Trophoblast cell (in vitro differentiated cells and primary cell): ENCODE data around the gene HOMEZ.
"Not testable (repeated sequence)": the region's sequence is repeated elsewhere in the genome, so short reads cannot be mapped to it uniquely, and the experiment has no call there.

ENCODE experiments used
- DNase-seq, 2 donors: peaks; one replicate each; pipeline ENCODE4 v3.0.0-alpha.2; 2016
- H2AFZ ChIP-seq: 2 replicates; pipeline ENCODE4 v1.6.1; 2013; ENCODE audit warnings: low read length, moderate library complexity, mild to moderate bottlenecking; ENCODE audit not compliant: insufficient read depth, poor library complexity
- H2AK5ac ChIP-seq: 2 replicates; pipeline ENCODE4 v1.6.1; 2013; ENCODE audit warnings: mild to moderate bottlenecking, low read length
- H2BK120ac ChIP-seq: 2 replicates; pipeline ENCODE4 v1.6.1; 2013; ENCODE audit warnings: low read length, mild to moderate bottlenecking, moderate library complexity; ENCODE audit not compliant: insufficient read depth, poor library complexity
- H2BK12ac ChIP-seq: 2 replicates; pipeline ENCODE4 v1.6.1; 2013; ENCODE audit warnings: mild to moderate bottlenecking, low read length, moderate library complexity
- H2BK5ac ChIP-seq: 2 replicates; pipeline ENCODE4 v1.6.1; 2013; ENCODE audit warnings: low read length, low read depth, moderate library complexity, mild to moderate bottlenecking; ENCODE audit not compliant: poor library complexity
- H3K14ac ChIP-seq: 2 replicates; pipeline ENCODE4 v1.6.1; 2013; ENCODE audit warnings: mild to moderate bottlenecking, low read length
- H3K18ac ChIP-seq: 2 replicates; pipeline ENCODE4 v1.6.1; 2013; ENCODE audit warnings: mild to moderate bottlenecking, low read length
- H3K23ac ChIP-seq: 2 replicates; pipeline ENCODE4 v1.6.1; 2013; ENCODE audit warnings: low read length
- H3K27ac ChIP-seq: 2 replicates; pipeline ENCODE4 v1.5.1; 2013; ENCODE audit warnings: low read depth, mild to moderate bottlenecking, inconsistent platforms, low read length, moderate library complexity
- H3K27me3 ChIP-seq: 2 replicates; pipeline ENCODE4 v1.6.1; 2013; ENCODE audit warnings: inconsistent platforms, mild to moderate bottlenecking, low read length, moderate library complexity; ENCODE audit not compliant: insufficient read depth
- H3K36me3 ChIP-seq, 2 experiments: 1 replicate in 1 of 2; 2 replicates in 1 of 2; pipeline ENCODE4 v1.6.1; 2013; ENCODE audit warnings: low read length in 2 of 2, mild to moderate bottlenecking in 2 of 2, moderate library complexity in 1 of 2; ENCODE audit not compliant: insufficient read depth in 2 of 2, control insufficient read depth in 1 of 2
- H3K4ac ChIP-seq: 2 replicates; pipeline ENCODE4 v1.6.1; 2013; ENCODE audit warnings: low read depth, mild to moderate bottlenecking, low read length, moderate library complexity
- H3K4me1 ChIP-seq, 2 experiments: 1 replicate in 1 of 2; 2 replicates in 1 of 2; pipeline ENCODE4 v1.6.1; 2013; ENCODE audit warnings: low read length in 2 of 2, mild to moderate bottlenecking in 2 of 2, moderate library complexity in 1 of 2; ENCODE audit not compliant: insufficient read depth in 2 of 2, control insufficient read depth in 1 of 2
- H3K4me2 ChIP-seq: 2 replicates; pipeline ENCODE4 v1.6.1; 2013; ENCODE audit warnings: inconsistent platforms, mild to moderate bottlenecking, low read length, moderate library complexity
- H3K4me3 ChIP-seq: 2 replicates; pipeline ENCODE4 v1.5.1; 2013; ENCODE audit warnings: mild to moderate bottlenecking, low read depth, low read length, inconsistent platforms
- H3K79me1 ChIP-seq: one replicate; pipeline ENCODE4 v1.6.1; 2013; ENCODE audit warnings: low read length
- H3K79me2 ChIP-seq: 2 replicates; pipeline ENCODE4 v1.6.1; 2013; ENCODE audit warnings: low read length, mild to moderate bottlenecking; ENCODE audit not compliant: control insufficient read depth, insufficient read depth, poor library complexity
- H3K9ac ChIP-seq: 2 replicates; pipeline ENCODE4 v1.6.1; 2013; ENCODE audit warnings: mild to moderate bottlenecking, low read length
- H3K9me3 ChIP-seq: 2 replicates; pipeline ENCODE4 v1.6.1; 2013; ENCODE audit warnings: low read depth, mild to moderate bottlenecking, control low read depth, inconsistent platforms, low read length; ENCODE audit not compliant: insufficient read depth
- H4K12ac ChIP-seq: 2 replicates; pipeline ENCODE4 v1.6.1; 2013; ENCODE audit warnings: low read depth, mild to moderate bottlenecking, low read length, moderate library complexity
- H4K8ac ChIP-seq: 2 replicates; pipeline ENCODE4 v1.6.1; 2013; ENCODE audit warnings: low read depth, mild to moderate bottlenecking, low read length, moderate library complexity
- H4K91ac ChIP-seq: one replicate; pipeline ENCODE4 v1.6.1; 2013; ENCODE audit warnings: low read depth, mild to moderate bottlenecking, low read length, moderate library complexity
- WGBS: extraction: QIAGEN DNeasy Blood & Tissue Kit; methylation state at CpG from one replicate; pipeline ENCODE4 v1.1.7; 2013; ENCODE audit warnings: missing lambda C conversion rate; ENCODE audit not compliant: insufficient read length, insufficient coverage; ENCODE audit errors: extremely low coverage; 5-methylcytosine and 5-hydroxymethylcytosine counted together

The HOMEZ gene

GRCh38 chr14:23241061-23241715, 44.7 kb downstream of the HOMEZ start:
- H4K8ac ChIP-seq, H4K12ac ChIP-seq, H3K9me3 ChIP-seq, H3K4ac ChIP-seq, H3K14ac ChIP-seq, H3K4me1 ChIP-seq, H2BK120ac ChIP-seq, H3K23ac ChIP-seq, H3K79me2 ChIP-seq, H2BK5ac ChIP-seq, H3K27me3 ChIP-seq, H2AFZ ChIP-seq, H3K18ac ChIP-seq, H4K91ac ChIP-seq, H3K27ac ChIP-seq, H3K4me2 ChIP-seq, H2BK12ac ChIP-seq, H3K79me1 ChIP-seq, H3K36me3 ChIP-seq, H3K9ac ChIP-seq, H3K4me3 ChIP-seq, H2AK5ac ChIP-seq: not testable (repeated sequence)
- no CpG with 5 or more reads among the region's 7 CpGs for WGBS
- peak in 1 of 2 donors; percentile 41 for DNase-seq

DNA sequence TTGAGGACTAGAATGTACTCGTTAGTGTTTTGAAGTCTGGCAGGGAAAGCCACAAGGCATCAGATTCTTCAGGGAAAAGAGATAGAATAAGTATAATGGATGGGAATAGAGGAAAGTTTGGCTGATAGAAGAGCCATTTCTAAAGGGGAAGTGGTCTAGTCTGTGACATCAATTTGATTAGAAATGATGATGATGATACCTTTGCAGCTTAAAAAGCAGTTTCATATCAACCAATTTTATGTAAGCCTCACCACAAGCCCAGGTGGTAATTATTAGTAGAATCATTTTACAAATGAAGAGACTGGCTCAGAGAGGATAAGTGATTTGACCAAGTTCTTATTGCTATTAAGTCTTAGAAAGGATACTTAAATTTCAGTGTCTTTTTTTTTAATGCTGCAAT, 45.3 kb downstream of the HOMEZ start:
- Histone ChIP-seq H3K18ac (no peak overlapping the region), H3K79me1 (peaks cover 3% of the 10 kb centered on the region), H3K4ac (no peak overlapping the region), H3K9ac (no peak overlapping the region), H3K9me3 (no peaks in the 10 kb centered on the region), H2BK12ac (no peak overlapping the region), H4K12ac (no peak overlapping the region), H2AK5ac (no peak overlapping the region), H3K23ac (no peak overlapping the region), H3K4me3 (no peak overlapping the region), H4K91ac (no peak overlapping the region), H4K8ac (no peak overlapping the region), H3K4me2 (no peak overlapping the region), H2BK120ac (no peak overlapping the region), H3K4me1 (no peaks in the 10 kb centered on the region), H3K79me2 (no peaks in the 10 kb centered on the region), H2AFZ (no peak overlapping the region), H2BK5ac (no peak overlapping the region), H3K27ac (no peak overlapping the region), H3K14ac (no peak overlapping the region), H3K36me3 (no peaks in the 10 kb centered on the region), H3K27me3 (no peaks in the 10 kb centered on the region)
- no peak for DNase-seq
- no CpG with 5 or more reads among the region's 1 CpG for WGBS

- Histone ChIP-seq H3K4me2 (peak within 1 kb of the TSS; percentile 61), H3K79me2 (no peaks in the 10 kb centered on the region), H3K4me3 (no peak within 1 kb of the TSS), H3K9me3 (no peaks in the 10 kb centered on the region), H2BK120ac (peak within 1 kb of the TSS; percentile 38), H3K18ac (no peak within 1 kb of the TSS), H3K14ac (no peak within 1 kb of the TSS), H2BK5ac (no peak within 1 kb of the TSS), H3K4me1 (no peaks in the 10 kb centered on the region), H3K79me1 (peaks cover 3% of the 10 kb centered on the region), H2BK12ac (peak within 1 kb of the TSS; percentile 19), H3K27ac (no peak within 1 kb of the TSS), H3K23ac (no peak within 1 kb of the TSS), H2AFZ (peak within 1 kb of the TSS; percentile 50), H4K8ac (no peak within 1 kb of the TSS), H3K36me3 (no peaks in the 10 kb centered on the region), H2AK5ac (no peak within 1 kb of the TSS), H4K12ac (no peak within 1 kb of the TSS), H3K4ac (no peak within 1 kb of the TSS), H3K27me3 (no peaks in the 10 kb centered on the region), H4K91ac (no peak within 1 kb of the TSS), H3K9ac (no peak within 1 kb of the TSS)
- peak; percentile 88 to 93 for DNase-seq
- no CpG with 5 or more reads among the region's 39 CpGs for WGBS
These were observed 47.9 kb downstream of the HOMEZ start, which contains the start of gene RNF212B for GRCh38 chr14:23237772-23238594. Gene RNF212B (plus strand): TSS chr14:23237936. CDS start chr14:23240346, 2,410 bp downstream.

- not testable (repeated sequence) for H4K12ac ChIP-seq, H3K9ac ChIP-seq, H3K4ac ChIP-seq, H3K27ac ChIP-seq, H3K4me3 ChIP-seq, H2BK120ac ChIP-seq, H4K8ac ChIP-seq, H3K4me1 ChIP-seq, H2AFZ ChIP-seq, H3K18ac ChIP-seq, H3K79me2 ChIP-seq, H2BK5ac ChIP-seq, H3K4me2 ChIP-seq, H4K91ac ChIP-seq, DNase-seq, H3K36me3 ChIP-seq, H3K79me1 ChIP-seq, H3K27me3 ChIP-seq, H2BK12ac ChIP-seq, H3K9me3 ChIP-seq, H3K23ac ChIP-seq, H2AK5ac ChIP-seq, H3K14ac ChIP-seq
- WGBS = no CpG with 5 or more reads among the region's 38 CpGs
These were observed 53.6 kb downstream of the HOMEZ start for GRCh38 chr14:23232241-23232808.
